Esophagus muscularis mucosa (tissue), 3 donors: ENCODE data around the gene OR2B3.

Experiments
- POLR2A ChIP-seq: fragments of 450-650 bp; IDR thresholded peaks from one replicate; pipeline ENCODE4 v1.6.1; 2017; ENCODE audit warnings: antibody characterized with exemption, moderate library complexity, mild to moderate bottlenecking, low read depth
- TF ChIP-seq, protein P1 (sequence below), 3 experiments: fragments of 200-600 bp in 2 of 3; fragments of 450-650 bp in 1 of 3; sonication (generic) in 2 of 3; IDR thresholded peaks; one replicate each; pipeline ENCODE4 v1.5.1; 2017 to 2019; ENCODE audit warnings: antibody characterized with exemption in 3 of 3, mild to moderate bottlenecking in 2 of 3, moderate library complexity in 1 of 3

DNA sequence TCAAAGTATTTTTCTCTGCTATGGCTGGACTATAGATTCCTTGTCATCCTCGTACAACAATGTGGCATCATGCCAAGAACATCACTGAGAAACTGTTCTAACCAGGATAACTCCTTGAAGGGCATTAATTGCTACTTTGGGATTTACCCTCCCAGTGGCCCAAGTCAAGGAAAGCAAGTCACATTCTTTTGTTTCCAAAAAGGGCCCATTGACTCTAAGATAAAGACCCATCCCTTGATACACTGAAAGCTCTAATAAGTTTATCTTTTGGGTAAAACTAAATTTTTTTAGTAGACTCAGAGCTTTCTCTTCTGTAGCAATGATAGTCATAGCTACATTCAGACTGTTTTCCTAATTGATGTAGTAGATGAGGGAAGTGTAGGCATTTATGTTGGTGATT, 20.6 kb upstream of the OR2B3 start, which contains the start of gene OR2J3:
- TF ChIP-seq POLR2A, result no peak
- TF ChIP-seq, protein P1, sequence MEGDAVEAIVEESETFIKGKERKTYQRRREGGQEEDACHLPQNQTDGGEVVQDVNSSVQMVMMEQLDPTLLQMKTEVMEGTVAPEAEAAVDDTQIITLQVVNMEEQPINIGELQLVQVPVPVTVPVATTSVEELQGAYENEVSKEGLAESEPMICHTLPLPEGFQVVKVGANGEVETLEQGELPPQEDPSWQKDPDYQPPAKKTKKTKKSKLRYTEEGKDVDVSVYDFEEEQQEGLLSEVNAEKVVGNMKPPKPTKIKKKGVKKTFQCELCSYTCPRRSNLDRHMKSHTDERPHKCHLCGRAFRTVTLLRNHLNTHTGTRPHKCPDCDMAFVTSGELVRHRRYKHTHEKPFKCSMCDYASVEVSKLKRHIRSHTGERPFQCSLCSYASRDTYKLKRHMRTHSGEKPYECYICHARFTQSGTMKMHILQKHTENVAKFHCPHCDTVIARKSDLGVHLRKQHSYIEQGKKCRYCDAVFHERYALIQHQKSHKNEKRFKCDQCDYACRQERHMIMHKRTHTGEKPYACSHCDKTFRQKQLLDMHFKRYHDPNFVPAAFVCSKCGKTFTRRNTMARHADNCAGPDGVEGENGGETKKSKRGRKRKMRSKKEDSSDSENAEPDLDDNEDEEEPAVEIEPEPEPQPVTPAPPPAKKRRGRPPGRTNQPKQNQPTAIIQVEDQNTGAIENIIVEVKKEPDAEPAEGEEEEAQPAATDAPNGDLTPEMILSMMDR (IDR thresholded peaks at IDR 0.05), result no peak
